WTC11 (cell line): ENCODE data around the gene FSTL3. TPM values are rescaled to one million over a fixed set of nuclear protein-coding genes. Genes with fewer than 3 reads are reported as not detected.
A peak's percentile ranks its signal among the peaks of the same experiment; 100 is the strongest.

Experiments used
- ATAC-seq: fragments of 200-7000 bp; cut with Tn5 transposase; 2 replicates; pipeline ENCODE4 v1.10.0; 2021; ENCODE audit warnings: mild to moderate bottlenecking, moderate library complexity
- CTCF ChIA-PET: fragments of 300-600 bp; sonication (Branson Sonifier 250); formaldehyde crosslinking; loops from one replicate; lab custom pipeline; 2021; ENCODE audit warnings: antibody characterized with exemption; lab: Charles Lee
- POLR2A ChIA-PET: fragments of 350-600 bp; sonication (Branson Sonifier 250); formaldehyde crosslinking; loops from one replicate; lab custom pipeline; 2021; ENCODE audit warnings: antibody characterized with exemption; lab: Charles Lee
- DNase-seq: peaks from one replicate; pipeline ENCODE4 v3.0.0; 2021; ENCODE audit warnings: low spot score
- H3K27ac Mint-ChIP-seq: 2 replicates; pipeline ENCODE4 v1.8.0; 2021; ENCODE audit warnings: mixed read lengths
- H3K27me3 Mint-ChIP-seq: 2 replicates; pipeline ENCODE4 v1.8.0; 2021; ENCODE audit warnings: low read depth, mild to moderate bottlenecking, moderate library complexity, mixed read lengths
- H3K36me3 Mint-ChIP-seq: 2 replicates; pipeline ENCODE4 v1.8.0; 2021; ENCODE audit warnings: mixed read lengths
- H3K4me1 Mint-ChIP-seq: 2 replicates; pipeline ENCODE4 v1.8.0; 2022; ENCODE audit warnings: mixed read lengths
- H3K4me3 Mint-ChIP-seq: 2 replicates; pipeline ENCODE4 v1.8.0; 2021; ENCODE audit warnings: mild to moderate bottlenecking, moderate library complexity, mixed read lengths
- H3K9me3 Mint-ChIP-seq: 2 replicates; pipeline ENCODE4 v1.8.0; 2021; ENCODE audit warnings: mixed read lengths
- CREB1 ChIP-seq: sonication (generic); formaldehyde crosslinking; IDR thresholded peaks from 2 replicates; pipeline ENCODE4 v1.8.0; 2023; ENCODE audit warnings: mild to moderate bottlenecking, missing genetic modification reagents
- ELF4 ChIP-seq: sonication (generic); formaldehyde crosslinking; IDR thresholded peaks from 2 replicates; pipeline ENCODE4 v1.8.1; 2022; ENCODE audit warnings: low read depth, mild to moderate bottlenecking, moderate library complexity, missing genetic modification reagents
- ESRRA ChIP-seq: sonication (generic); formaldehyde crosslinking; IDR thresholded peaks from 2 replicates; pipeline ENCODE4 v1.8.1; 2022; ENCODE audit warnings: mild to moderate bottlenecking, missing genetic modification reagents, borderline replicate concordance
- MYBL2 ChIP-seq: sonication (generic); formaldehyde crosslinking; IDR thresholded peaks from 2 replicates; pipeline ENCODE4 v1.8.1; 2023; ENCODE audit warnings: mild to moderate bottlenecking, moderate library complexity, missing genetic modification reagents
- NFYB ChIP-seq: sonication (generic); formaldehyde crosslinking; conservative IDR thresholded peaks from 2 replicates; pipeline ENCODE4 v1.8.0; 2022; ENCODE audit warnings: low read depth, missing genetic modification reagents
- NR2C2 ChIP-seq: sonication (generic); formaldehyde crosslinking; IDR thresholded peaks from 2 replicates; pipeline ENCODE4 v1.8.0; 2022; ENCODE audit warnings: mild to moderate bottlenecking, missing genetic modification reagents
- OVOL2 ChIP-seq: fragments of 250-450 bp; sonication (Bioruptor Pico); IDR thresholded peaks from 2 replicates; pipeline ENCODE4 v1.9.0; 2021; ENCODE audit warnings: mild to moderate bottlenecking, borderline replicate concordance
- RORB ChIP-seq: fragments of 250-450 bp; sonication (Bioruptor Pico); IDR thresholded peaks from 2 replicates; pipeline ENCODE4 v1.9.0; 2021; ENCODE audit warnings: mild to moderate bottlenecking
- SP1 ChIP-seq: sonication (generic); formaldehyde crosslinking; conservative IDR thresholded peaks from 2 replicates; pipeline ENCODE4 v1.8.1; 2022; ENCODE audit warnings: missing genetic modification reagents
- TCF7 ChIP-seq: sonication (generic); formaldehyde crosslinking; IDR thresholded peaks from 2 replicates; pipeline ENCODE4 v1.8.0; 2022; ENCODE audit warnings: mild to moderate bottlenecking, low read depth, missing genetic modification reagents, moderate library complexity
- ZBTB21 ChIP-seq: sonication (generic); formaldehyde crosslinking; IDR thresholded peaks from 2 replicates; pipeline ENCODE4 v1.8.1; 2023; ENCODE audit warnings: mild to moderate bottlenecking, missing genetic modification reagents, borderline replicate concordance
- ZNF121 ChIP-seq: sonication (generic); formaldehyde crosslinking; IDR thresholded peaks from 2 replicates; pipeline ENCODE4 v1.8.0; 2023; ENCODE audit warnings: missing genetic modification reagents
- ZNF138 ChIP-seq: sonication (generic); formaldehyde crosslinking; conservative IDR thresholded peaks from 2 replicates; pipeline ENCODE4 v1.8.1; 2022; ENCODE audit warnings: mild to moderate bottlenecking, moderate library complexity, missing genetic modification reagents
- total RNA-seq: library from RNA; stranded (reverse); gene quantifications from 3 replicates; pipeline ENCODE4 v1.2.3, GENCODE V29; 2021
- TF ChIP-seq, protein P1 (sequence below): sonication (generic); formaldehyde crosslinking; IDR thresholded peaks from 2 replicates; pipeline ENCODE4 v1.8.1; 2022; ENCODE audit warnings: low read depth, mild to moderate bottlenecking, moderate library complexity, missing genetic modification reagents, borderline replicate concordance
- TF ChIP-seq, protein P2 (sequence below): sonication (generic); formaldehyde crosslinking; IDR thresholded peaks from 2 replicates; pipeline ENCODE4 v1.8.0; 2023; ENCODE audit warnings: missing genetic modification reagents, mild to moderate bottlenecking, borderline replicate concordance
- TF ChIP-seq, protein P3 (sequence below): sonication (generic); formaldehyde crosslinking; IDR thresholded peaks from 2 replicates; pipeline ENCODE4 v1.8.0; 2022; ENCODE audit warnings: mild to moderate bottlenecking, missing genetic modification reagents
- TF ChIP-seq, protein P4 (sequence below): sonication (generic); formaldehyde crosslinking; IDR thresholded peaks from 2 replicates; pipeline ENCODE4 v1.8.1; 2023; ENCODE audit warnings: mild to moderate bottlenecking, missing genetic modification reagents, moderate library complexity
- TF ChIP-seq, protein P5 (sequence below): fragments of 250-450 bp; sonication (Bioruptor Pico); IDR thresholded peaks from 2 replicates; pipeline ENCODE4 v1.9.0; 2021; ENCODE audit warnings: mild to moderate bottlenecking
- TF ChIP-seq, protein P6 (sequence below): fragments of 250-450 bp; sonication (Bioruptor Pico); IDR thresholded peaks from 2 replicates; pipeline ENCODE4 v2.1.2; 2022; ENCODE audit warnings: mild to moderate bottlenecking, moderate library complexity
- TF ChIP-seq, protein P7 (sequence below): fragments of 250-450 bp; sonication (Bioruptor Pico); IDR thresholded peaks from 2 replicates; pipeline ENCODE4 v1.9.0; 2021; ENCODE audit warnings: moderate library complexity, mild to moderate bottlenecking, inconsistent platforms, borderline replicate concordance

FSTL3 gene
- total RNA-seq, 1 experiment from 2014 or later: 8.7 TPM

DNA sequence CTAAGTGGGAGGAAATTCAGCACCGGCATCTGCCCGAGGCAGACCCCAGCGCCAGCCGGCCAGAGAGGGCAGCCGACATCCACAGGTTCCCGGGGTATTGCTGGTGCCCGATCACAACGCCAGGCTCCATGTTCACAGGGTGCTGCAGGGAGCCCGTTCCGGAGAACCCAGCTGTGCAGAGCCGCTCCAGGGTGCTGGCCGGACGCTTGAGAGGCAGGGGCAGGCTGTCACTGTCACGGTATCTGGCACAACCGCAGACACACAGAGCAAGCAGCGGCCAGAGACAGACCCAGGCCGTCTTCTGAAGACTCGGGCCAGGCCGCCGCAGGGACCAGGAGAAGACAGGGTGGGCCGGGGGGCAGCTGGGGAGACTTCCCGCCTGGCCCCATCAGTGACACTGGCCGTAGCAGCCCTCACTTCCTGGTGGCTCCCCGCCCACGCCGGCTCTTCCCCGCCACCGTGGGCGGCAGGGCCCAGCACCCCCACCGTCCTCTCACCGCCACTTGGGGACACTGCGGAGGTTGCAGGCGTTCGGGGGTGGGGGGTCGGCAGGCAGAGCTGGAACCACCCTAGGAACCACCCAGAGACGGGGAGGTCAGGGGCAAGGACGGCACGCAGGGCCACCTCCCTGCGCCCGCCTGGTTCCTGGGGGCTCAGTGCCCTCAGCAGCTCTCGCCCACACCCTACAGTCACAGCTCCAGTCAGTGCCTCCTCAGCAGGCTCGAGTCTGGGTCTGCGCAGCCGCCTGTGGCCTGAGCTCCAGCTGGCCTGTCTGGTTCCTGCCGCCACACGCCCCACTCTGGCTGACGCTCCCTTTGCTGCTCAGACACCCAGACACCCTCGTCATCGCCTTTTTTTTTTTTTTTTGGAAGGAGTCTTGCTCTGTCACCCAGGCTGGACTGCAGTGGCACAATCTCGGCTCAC, 17.0 kb upstream of the FSTL3 start:
- Mint-ChIP-seq H3K4me3 (no peak overlapping the region), H3K4me1 (peaks cover 20% of the 10 kb centered on the region), H3K27me3 (peaks cover 2% of the 10 kb centered on the region; the same call in 1 of the 2 replicates), H3K9me3 (no peaks in the 10 kb centered on the region), H3K27ac (peak overlapping the region; percentile 82), H3K36me3 (no peaks in the 10 kb centered on the region)
- ChIA-PET POLR2A (interaction anchor here (0.5 to 0.6 kb wide), 2 partner anchors 9 to 55 kb away, joined by 3 to 4 read pairs; no protein-coding TSS in a partner anchor), CTCF (interaction anchor here (0.9 kb wide), 1 partner anchor 11 kb away, joined by 3 read pairs; no protein-coding TSS in a partner anchor)
- TF ChIP-seq MYBL2 (CRISPR knock-in tag) (no peak), ZNF138 (CRISPR knock-in tag) (no peak), NR2C2 (CRISPR knock-in tag) (no peak), NFYB (CRISPR knock-in tag) (no peak), ESRRA (no peak), ELF4 (CRISPR knock-in tag) (no peak), OVOL2 (CRISPR knock-in tag) (no peak), CREB1 (CRISPR knock-in tag) (no peak), TCF7 (no peak), RORB (CRISPR knock-in tag) (no peak), ZNF121 (CRISPR knock-in tag) (no peak), SP1 (no peak), ZBTB21 (CRISPR knock-in tag) (no peak)
- TF ChIP-seq, protein P1, sequence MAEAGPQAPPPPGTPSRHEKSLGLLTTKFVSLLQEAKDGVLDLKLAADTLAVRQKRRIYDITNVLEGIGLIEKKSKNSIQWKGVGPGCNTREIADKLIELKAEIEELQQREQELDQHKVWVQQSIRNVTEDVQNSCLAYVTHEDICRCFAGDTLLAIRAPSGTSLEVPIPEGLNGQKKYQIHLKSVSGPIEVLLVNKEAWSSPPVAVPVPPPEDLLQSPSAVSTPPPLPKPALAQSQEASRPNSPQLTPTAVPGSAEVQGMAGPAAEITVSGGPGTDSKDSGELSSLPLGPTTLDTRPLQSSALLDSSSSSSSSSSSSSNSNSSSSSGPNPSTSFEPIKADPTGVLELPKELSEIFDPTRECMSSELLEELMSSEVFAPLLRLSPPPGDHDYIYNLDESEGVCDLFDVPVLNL (CRISPR knock-in tag): no peak
- TF ChIP-seq, protein P2, sequence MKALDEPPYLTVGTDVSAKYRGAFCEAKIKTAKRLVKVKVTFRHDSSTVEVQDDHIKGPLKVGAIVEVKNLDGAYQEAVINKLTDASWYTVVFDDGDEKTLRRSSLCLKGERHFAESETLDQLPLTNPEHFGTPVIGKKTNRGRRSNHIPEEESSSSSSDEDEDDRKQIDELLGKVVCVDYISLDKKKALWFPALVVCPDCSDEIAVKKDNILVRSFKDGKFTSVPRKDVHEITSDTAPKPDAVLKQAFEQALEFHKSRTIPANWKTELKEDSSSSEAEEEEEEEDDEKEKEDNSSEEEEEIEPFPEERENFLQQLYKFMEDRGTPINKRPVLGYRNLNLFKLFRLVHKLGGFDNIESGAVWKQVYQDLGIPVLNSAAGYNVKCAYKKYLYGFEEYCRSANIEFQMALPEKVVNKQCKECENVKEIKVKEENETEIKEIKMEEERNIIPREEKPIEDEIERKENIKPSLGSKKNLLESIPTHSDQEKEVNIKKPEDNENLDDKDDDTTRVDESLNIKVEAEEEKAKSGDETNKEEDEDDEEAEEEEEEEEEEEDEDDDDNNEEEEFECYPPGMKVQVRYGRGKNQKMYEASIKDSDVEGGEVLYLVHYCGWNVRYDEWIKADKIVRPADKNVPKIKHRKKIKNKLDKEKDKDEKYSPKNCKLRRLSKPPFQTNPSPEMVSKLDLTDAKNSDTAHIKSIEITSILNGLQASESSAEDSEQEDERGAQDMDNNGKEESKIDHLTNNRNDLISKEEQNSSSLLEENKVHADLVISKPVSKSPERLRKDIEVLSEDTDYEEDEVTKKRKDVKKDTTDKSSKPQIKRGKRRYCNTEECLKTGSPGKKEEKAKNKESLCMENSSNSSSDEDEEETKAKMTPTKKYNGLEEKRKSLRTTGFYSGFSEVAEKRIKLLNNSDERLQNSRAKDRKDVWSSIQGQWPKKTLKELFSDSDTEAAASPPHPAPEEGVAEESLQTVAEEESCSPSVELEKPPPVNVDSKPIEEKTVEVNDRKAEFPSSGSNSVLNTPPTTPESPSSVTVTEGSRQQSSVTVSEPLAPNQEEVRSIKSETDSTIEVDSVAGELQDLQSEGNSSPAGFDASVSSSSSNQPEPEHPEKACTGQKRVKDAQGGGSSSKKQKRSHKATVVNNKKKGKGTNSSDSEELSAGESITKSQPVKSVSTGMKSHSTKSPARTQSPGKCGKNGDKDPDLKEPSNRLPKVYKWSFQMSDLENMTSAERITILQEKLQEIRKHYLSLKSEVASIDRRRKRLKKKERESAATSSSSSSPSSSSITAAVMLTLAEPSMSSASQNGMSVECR: no peak
- TF ChIP-seq, protein P3, sequence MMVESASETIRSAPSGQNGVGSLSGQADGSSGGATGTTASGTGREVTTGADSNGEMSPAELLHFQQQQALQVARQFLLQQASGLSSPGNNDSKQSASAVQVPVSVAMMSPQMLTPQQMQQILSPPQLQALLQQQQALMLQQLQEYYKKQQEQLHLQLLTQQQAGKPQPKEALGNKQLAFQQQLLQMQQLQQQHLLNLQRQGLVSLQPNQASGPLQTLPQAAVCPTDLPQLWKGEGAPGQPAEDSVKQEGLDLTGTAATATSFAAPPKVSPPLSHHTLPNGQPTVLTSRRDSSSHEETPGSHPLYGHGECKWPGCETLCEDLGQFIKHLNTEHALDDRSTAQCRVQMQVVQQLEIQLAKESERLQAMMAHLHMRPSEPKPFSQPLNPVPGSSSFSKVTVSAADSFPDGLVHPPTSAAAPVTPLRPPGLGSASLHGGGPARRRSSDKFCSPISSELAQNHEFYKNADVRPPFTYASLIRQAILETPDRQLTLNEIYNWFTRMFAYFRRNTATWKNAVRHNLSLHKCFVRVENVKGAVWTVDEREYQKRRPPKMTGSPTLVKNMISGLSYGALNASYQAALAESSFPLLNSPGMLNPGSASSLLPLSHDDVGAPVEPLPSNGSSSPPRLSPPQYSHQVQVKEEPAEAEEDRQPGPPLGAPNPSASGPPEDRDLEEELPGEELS (CRISPR knock-in tag): no peak
- TF ChIP-seq, protein P4, sequence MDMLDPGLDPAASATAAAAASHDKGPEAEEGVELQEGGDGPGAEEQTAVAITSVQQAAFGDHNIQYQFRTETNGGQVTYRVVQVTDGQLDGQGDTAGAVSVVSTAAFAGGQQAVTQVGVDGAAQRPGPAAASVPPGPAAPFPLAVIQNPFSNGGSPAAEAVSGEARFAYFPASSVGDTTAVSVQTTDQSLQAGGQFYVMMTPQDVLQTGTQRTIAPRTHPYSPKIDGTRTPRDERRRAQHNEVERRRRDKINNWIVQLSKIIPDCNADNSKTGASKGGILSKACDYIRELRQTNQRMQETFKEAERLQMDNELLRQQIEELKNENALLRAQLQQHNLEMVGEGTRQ (CRISPR knock-in tag): no peak
- TF ChIP-seq, protein P5, sequence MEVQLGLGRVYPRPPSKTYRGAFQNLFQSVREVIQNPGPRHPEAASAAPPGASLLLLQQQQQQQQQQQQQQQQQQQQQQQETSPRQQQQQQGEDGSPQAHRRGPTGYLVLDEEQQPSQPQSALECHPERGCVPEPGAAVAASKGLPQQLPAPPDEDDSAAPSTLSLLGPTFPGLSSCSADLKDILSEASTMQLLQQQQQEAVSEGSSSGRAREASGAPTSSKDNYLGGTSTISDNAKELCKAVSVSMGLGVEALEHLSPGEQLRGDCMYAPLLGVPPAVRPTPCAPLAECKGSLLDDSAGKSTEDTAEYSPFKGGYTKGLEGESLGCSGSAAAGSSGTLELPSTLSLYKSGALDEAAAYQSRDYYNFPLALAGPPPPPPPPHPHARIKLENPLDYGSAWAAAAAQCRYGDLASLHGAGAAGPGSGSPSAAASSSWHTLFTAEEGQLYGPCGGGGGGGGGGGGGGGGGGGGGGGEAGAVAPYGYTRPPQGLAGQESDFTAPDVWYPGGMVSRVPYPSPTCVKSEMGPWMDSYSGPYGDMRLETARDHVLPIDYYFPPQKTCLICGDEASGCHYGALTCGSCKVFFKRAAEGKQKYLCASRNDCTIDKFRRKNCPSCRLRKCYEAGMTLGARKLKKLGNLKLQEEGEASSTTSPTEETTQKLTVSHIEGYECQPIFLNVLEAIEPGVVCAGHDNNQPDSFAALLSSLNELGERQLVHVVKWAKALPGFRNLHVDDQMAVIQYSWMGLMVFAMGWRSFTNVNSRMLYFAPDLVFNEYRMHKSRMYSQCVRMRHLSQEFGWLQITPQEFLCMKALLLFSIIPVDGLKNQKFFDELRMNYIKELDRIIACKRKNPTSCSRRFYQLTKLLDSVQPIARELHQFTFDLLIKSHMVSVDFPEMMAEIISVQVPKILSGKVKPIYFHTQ (CRISPR knock-in tag): no peak
- TF ChIP-seq, protein P6, sequence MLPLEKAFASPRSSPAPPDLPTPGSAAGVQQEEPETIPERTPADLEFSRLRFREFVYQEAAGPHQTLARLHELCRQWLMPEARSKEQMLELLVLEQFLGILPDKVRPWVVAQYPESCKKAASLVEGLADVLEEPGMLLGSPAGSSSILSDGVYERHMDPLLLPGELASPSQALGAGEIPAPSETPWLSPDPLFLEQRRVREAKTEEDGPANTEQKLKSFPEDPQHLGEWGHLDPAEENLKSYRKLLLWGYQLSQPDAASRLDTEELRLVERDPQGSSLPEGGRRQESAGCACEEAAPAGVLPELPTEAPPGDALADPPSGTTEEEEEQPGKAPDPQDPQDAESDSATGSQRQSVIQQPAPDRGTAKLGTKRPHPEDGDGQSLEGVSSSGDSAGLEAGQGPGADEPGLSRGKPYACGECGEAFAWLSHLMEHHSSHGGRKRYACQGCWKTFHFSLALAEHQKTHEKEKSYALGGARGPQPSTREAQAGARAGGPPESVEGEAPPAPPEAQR (CRISPR knock-in tag): no peak
- TF ChIP-seq, protein P7, sequence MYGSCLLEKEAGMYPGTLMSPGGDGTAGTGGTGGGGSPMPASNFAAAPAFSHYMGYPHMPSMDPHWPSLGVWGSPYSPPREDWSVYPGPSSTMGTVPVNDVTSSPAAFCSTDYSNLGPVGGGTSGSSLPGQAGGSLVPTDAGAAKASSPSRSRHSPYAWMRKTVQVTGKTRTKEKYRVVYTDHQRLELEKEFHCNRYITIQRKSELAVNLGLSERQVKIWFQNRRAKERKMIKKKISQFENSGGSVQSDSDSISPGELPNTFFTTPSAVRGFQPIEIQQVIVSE (CRISPR knock-in tag): no peak
- ATAC-seq (no peak), DNase-seq (no peak)
